Measurements from ENCODE around the gene FOXI1.

FOXI1 gene

DNA sequence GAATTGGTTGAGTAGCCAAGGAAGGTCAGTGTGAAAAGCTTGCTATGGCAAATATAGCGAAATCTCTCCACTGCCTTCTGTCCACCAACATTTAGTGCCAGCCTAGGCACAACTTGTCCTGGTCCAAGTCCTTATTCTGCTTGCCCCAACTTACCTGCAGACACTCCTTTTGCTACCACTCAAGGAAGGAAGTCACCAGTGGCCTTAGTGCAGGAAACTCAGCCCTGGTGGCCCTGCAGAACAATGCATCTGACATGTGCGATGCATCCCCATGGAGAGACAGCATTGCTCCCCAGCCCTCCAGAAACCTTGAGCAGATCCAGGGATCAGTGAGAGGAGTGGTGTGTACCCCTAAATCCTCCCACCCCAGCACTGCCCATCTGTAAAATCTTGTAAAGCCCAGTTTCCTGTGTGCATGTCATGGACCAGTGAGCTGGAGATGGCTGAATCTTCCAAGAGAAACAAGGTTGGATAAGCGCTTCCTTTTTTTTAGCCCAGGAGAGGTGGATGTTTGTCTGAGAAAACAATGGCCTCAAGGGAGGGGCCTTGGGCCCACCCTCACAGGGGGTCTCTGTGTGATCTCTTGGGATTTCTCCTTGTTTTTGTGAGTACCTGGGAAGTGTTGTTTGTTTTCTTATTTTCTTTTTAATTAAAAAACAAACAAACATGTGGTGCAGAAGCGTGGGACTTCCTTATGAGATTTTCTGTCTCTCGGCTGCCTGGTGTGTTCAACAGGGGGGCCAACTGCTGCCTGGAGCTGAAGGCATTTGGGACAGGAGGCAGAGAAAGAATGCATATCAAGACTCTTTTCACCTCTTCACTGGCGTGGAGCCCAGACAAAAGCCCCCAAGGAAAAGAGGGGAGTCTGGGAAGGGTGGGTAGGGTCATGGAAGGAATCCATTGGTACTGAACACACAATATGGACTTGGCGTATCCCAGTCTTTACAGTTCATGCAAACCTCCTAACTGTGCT, 3.6 kb downstream of the FOXI1 start:
- ChIA-PET POLR2A (no interaction called here), CTCF (no interaction called here)
- DNase-seq (ENCODE audit: extremely low spot score) = no peak

DNA sequence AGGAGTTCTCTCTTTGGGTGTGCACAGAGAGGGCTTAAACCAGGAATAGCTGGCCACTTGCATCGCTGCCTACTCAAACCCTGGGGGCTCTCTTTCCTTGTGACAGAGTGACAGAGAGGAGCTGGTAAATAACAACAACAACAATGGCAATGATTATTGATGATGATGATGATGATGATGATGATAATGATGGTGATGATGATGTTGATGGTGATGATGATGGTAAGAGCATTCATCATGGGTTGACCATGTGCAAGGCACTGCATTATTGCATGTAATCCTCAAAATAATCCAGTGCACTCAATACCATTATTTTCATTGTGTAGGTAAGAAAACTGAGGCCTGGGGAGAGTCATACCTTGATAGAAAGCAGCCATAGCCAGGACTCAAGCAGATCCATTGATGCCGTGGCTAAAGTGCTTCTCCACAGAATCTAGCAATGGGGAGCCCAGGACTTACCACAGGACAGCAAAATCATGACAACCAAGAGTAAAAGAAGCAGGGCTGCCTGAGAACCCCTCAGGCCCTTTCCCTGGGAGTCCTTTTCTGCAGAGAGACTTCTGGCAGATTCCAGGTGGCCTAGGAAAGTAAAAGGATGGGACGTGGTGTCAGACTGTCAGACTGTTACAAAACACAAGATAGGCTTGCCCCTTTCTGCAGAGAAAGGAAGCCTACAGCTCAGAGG, 4.8 kb downstream of the FOXI1 start:
- DNase-seq (ENCODE audit: extremely low spot score) = no peak
- TF ChIP-seq LEF1 (IDR thresholded peaks at IDR 0.05; ENCODE audit: borderline replicate concordance) = no peak
- no peak for TF ChIP-seq FOXK2 (IDR thresholded peaks at IDR 0.05)
- no peak for TF ChIP-seq BHLHE40 (IDR thresholded peaks at IDR 0.05; ENCODE audit: borderline replicate concordance)
- TF ChIP-seq ELF4 (IDR thresholded peaks at IDR 0.05) = no peak
- TF ChIP-seq, protein P1, sequence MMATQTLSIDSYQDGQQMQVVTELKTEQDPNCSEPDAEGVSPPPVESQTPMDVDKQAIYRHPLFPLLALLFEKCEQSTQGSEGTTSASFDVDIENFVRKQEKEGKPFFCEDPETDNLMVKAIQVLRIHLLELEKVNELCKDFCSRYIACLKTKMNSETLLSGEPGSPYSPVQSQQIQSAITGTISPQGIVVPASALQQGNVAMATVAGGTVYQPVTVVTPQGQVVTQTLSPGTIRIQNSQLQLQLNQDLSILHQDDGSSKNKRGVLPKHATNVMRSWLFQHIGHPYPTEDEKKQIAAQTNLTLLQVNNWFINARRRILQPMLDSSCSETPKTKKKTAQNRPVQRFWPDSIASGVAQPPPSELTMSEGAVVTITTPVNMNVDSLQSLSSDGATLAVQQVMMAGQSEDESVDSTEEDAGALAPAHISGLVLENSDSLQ (IDR thresholded peaks at IDR 0.05) = no peak
- TF ChIP-seq SUZ12 (IDR thresholded peaks at IDR 0.05) = no peak
- no peak for TF ChIP-seq FOXM1 (IDR thresholded peaks at IDR 0.05; ENCODE audit: borderline replicate concordance)
- TF ChIP-seq L3MBTL2 (conservative IDR thresholded peaks at IDR 0.05) = no peak
- TF ChIP-seq HDGF (IDR thresholded peaks at IDR 0.05; ENCODE audit: borderline replicate concordance) = no peak
- TF ChIP-seq FOXA1 (IDR thresholded peaks at IDR 0.05) = no peak
- TF ChIP-seq SP1 (IDR thresholded peaks at IDR 0.05) = no peak
- POLR2A ChIA-PET = no interaction called here
- CTCF ChIA-PET = no interaction called here

More for the DNA sequence above, 3.6 kb downstream of the FOXI1 start:
- TF ChIP-seq TARDBP (IDR thresholded peaks at IDR 0.05) (no peak), ZNF384 (IDR thresholded peaks at IDR 0.05) (no peak), NFRKB (IDR thresholded peaks at IDR 0.05) (no peak), SP1 (IDR thresholded peaks at IDR 0.05) (no peak), FOXA1 (IDR thresholded peaks at IDR 0.05) (no peak), ELF4 (IDR thresholded peaks at IDR 0.05) (no peak), FOXK2 (IDR thresholded peaks at IDR 0.05) (no peak), CTBP1 (IDR thresholded peaks at IDR 0.05; ENCODE audit: borderline replicate concordance) (no peak), L3MBTL2 (conservative IDR thresholded peaks at IDR 0.05) (no peak), BHLHE40 (IDR thresholded peaks at IDR 0.05; ENCODE audit: borderline replicate concordance) (no peak), HDGF (IDR thresholded peaks at IDR 0.05; ENCODE audit: borderline replicate concordance) (no peak)

DNA sequence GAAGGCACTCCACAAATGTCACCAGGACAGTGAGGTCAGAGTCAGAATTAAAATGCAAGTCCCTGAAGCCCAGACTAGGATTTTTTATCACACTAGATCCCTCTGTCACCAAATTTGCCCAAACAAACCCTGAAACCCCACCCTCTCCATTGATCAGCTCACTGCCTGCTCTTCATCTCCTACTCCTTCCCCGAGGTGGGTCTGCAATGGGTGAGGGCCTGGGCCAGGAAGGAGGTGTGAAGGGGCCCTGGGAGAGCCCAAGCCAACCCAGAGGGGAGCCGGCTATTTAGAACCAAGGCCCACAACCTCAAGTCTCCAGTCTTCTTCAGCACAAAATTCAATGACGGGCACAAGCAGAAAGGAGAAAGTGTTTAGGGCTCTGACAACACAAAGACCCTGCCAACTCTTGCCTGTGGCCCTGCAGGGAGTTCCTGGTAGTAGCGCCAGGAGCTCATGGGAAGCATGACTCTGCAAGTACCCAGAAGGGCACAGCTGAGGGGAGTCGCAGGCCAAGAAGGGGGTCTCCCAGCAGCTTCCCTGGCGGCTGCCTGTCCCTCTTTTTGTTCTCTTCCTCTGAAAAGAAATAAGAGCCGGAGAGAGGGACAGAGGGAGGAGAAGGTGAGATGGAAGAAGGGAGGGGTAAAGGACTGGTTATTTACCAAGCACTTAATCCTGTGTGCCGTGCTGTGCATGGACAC, 5.5 kb downstream of the FOXI1 start:
- ChIA-PET POLR2A (no interaction called here), CTCF (interaction anchor here (1.2 to 2.3 kb wide), 2 partner anchors 11 to 73 kb away, joined by 4 to 8 read pairs; no protein-coding TSS in a partner anchor)
- TF ChIP-seq SUZ12 (IDR thresholded peaks at IDR 0.05) = no peak
- no peak for TF ChIP-seq ELF4 (IDR thresholded peaks at IDR 0.05)
- TF ChIP-seq, protein P1 (IDR thresholded peaks at IDR 0.05) = no peak
- TF ChIP-seq NFRKB (IDR thresholded peaks at IDR 0.05) = no peak
- no peak for TF ChIP-seq CTBP1 (IDR thresholded peaks at IDR 0.05; ENCODE audit: borderline replicate concordance)
- no peak for TF ChIP-seq ARNT (IDR thresholded peaks at IDR 0.05)
- TF ChIP-seq FOXK2 (IDR thresholded peaks at IDR 0.05) = no peak
- TF ChIP-seq SP1 (IDR thresholded peaks at IDR 0.05) = no peak
- TF ChIP-seq FOXM1 (IDR thresholded peaks at IDR 0.05; ENCODE audit: borderline replicate concordance) = no peak
- TF ChIP-seq L3MBTL2 (conservative IDR thresholded peaks at IDR 0.05) = no peak
- no peak for TF ChIP-seq BHLHE40 (IDR thresholded peaks at IDR 0.05; ENCODE audit: borderline replicate concordance)
- TF ChIP-seq FOXA1 (IDR thresholded peaks at IDR 0.05) = no peak
- TF ChIP-seq LEF1 (IDR thresholded peaks at IDR 0.05; ENCODE audit: borderline replicate concordance) = no peak
- no peak for TF ChIP-seq ZNF384 (IDR thresholded peaks at IDR 0.05)
- TF ChIP-seq TARDBP (IDR thresholded peaks at IDR 0.05) = no peak
- TF ChIP-seq HDGF (IDR thresholded peaks at IDR 0.05; ENCODE audit: borderline replicate concordance) = no peak
- DNase-seq (ENCODE audit: extremely low spot score) = no peak

DNA sequence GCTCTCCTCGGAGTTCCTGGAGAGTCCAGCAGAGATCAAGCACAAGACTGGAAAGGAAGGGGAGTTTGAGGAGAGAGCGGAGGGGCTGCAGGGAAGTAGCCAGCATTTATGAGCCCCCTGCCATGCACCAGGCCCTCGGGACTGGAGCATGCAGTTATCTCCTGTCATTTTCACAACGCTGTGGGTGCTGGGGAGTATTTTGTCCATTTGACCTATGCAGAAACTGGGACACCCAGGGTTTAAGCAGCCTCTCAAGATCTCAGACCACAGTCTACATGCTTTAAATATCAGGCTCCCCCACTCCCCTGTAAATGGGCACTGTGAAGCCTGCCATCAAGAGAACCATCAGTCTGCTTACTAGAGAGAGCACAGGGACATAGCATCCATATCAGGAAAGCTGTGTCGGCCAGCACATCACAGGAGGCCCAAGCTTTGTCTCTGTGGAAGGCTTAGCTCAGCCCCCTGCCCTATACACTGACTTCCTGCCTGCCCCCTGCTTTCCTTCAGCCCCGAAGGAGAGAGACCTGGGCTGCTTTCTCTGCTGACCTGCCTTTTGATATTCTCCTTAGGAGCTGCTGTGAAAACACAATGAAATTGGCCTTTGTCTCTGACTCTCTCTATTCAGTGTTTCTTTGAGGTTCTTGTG, 7.3 kb downstream of the FOXI1 start:
- CTCF ChIA-PET = interaction anchor here (0.6 to 2.3 kb wide), 2 partner anchors 14 to 72 kb away, joined by 3 to 8 read pairs; no protein-coding TSS in a partner anchor
- POLR2A ChIA-PET = no interaction called here
- no peak for DNase-seq (ENCODE audit: extremely low spot score)
- TF ChIP-seq HDGF (IDR thresholded peaks at IDR 0.05; ENCODE audit: borderline replicate concordance) = no peak
- TF ChIP-seq, protein P1 (IDR thresholded peaks at IDR 0.05) = no peak
- no peak for TF ChIP-seq NFRKB (IDR thresholded peaks at IDR 0.05)
- no peak for TF ChIP-seq ARNT (IDR thresholded peaks at IDR 0.05)
- no peak for TF ChIP-seq ZNF384 (IDR thresholded peaks at IDR 0.05)
- no peak for TF ChIP-seq BHLHE40 (IDR thresholded peaks at IDR 0.05; ENCODE audit: borderline replicate concordance)
- TF ChIP-seq FOXK2 (IDR thresholded peaks at IDR 0.05) = no peak
- TF ChIP-seq FOXA1 (IDR thresholded peaks at IDR 0.05) = no peak
- TF ChIP-seq LEF1 (IDR thresholded peaks at IDR 0.05; ENCODE audit: borderline replicate concordance) = no peak
- no peak for TF ChIP-seq TARDBP (IDR thresholded peaks at IDR 0.05)
- no peak for TF ChIP-seq SUZ12 (IDR thresholded peaks at IDR 0.05)
- TF ChIP-seq CTBP1 (IDR thresholded peaks at IDR 0.05; ENCODE audit: borderline replicate concordance) = no peak
- TF ChIP-seq L3MBTL2 (conservative IDR thresholded peaks at IDR 0.05) = no peak
- no peak for TF ChIP-seq SP1 (IDR thresholded peaks at IDR 0.05)
